WTC11 (cell line): ENCODE data around the gene CCS. TPM values are rescaled to one million over a fixed set of nuclear protein-coding genes. Genes with fewer than 3 reads are reported as not detected.
A peak's percentile ranks its signal among the peaks of the same experiment; 100 is the strongest.

Source experiments
- ATAC-seq: fragments of 200-7000 bp; cut with Tn5 transposase; 2 replicates; pipeline ENCODE4 v1.10.0; 2021; ENCODE audit warnings: mild to moderate bottlenecking, moderate library complexity
- CTCF ChIA-PET: fragments of 300-600 bp; sonication (Branson Sonifier 250); formaldehyde crosslinking; loops from one replicate; lab custom pipeline; 2021; ENCODE audit warnings: antibody characterized with exemption; lab: Charles Lee
- POLR2A ChIA-PET: fragments of 350-600 bp; sonication (Branson Sonifier 250); formaldehyde crosslinking; loops from one replicate; lab custom pipeline; 2021; ENCODE audit warnings: antibody characterized with exemption; lab: Charles Lee
- DNase-seq: peaks from one replicate; pipeline ENCODE4 v3.0.0; 2021; ENCODE audit warnings: low spot score
- H3K27ac Mint-ChIP-seq: 2 replicates; pipeline ENCODE4 v1.8.0; 2021; ENCODE audit warnings: mixed read lengths
- H3K27me3 Mint-ChIP-seq: 2 replicates; pipeline ENCODE4 v1.8.0; 2021; ENCODE audit warnings: low read depth, mild to moderate bottlenecking, moderate library complexity, mixed read lengths
- H3K36me3 Mint-ChIP-seq: 2 replicates; pipeline ENCODE4 v1.8.0; 2021; ENCODE audit warnings: mixed read lengths
- H3K4me1 Mint-ChIP-seq: 2 replicates; pipeline ENCODE4 v1.8.0; 2022; ENCODE audit warnings: mixed read lengths
- H3K4me3 Mint-ChIP-seq: 2 replicates; pipeline ENCODE4 v1.8.0; 2021; ENCODE audit warnings: mild to moderate bottlenecking, moderate library complexity, mixed read lengths
- H3K9me3 Mint-ChIP-seq: 2 replicates; pipeline ENCODE4 v1.8.0; 2021; ENCODE audit warnings: mixed read lengths
- ATF6 ChIP-seq: sonication (generic); formaldehyde crosslinking; IDR thresholded peaks from 2 replicates; pipeline ENCODE4 v1.8.1; 2023; ENCODE audit warnings: mild to moderate bottlenecking, missing genetic modification reagents
- CBFB ChIP-seq: sonication (generic); formaldehyde crosslinking; IDR thresholded peaks from 2 replicates; pipeline ENCODE4 v1.8.1; 2022; ENCODE audit warnings: mild to moderate bottlenecking, low read depth, missing genetic modification reagents
- E2F4 ChIP-seq: sonication (generic); formaldehyde crosslinking; IDR thresholded peaks from 2 replicates; pipeline ENCODE4 v1.8.1; 2022; ENCODE audit warnings: low read depth, mild to moderate bottlenecking, moderate library complexity, missing genetic modification reagents, borderline replicate concordance
- E2F5 ChIP-seq: sonication (generic); formaldehyde crosslinking; IDR thresholded peaks from 2 replicates; pipeline ENCODE4 v1.8.1; 2022; ENCODE audit warnings: mild to moderate bottlenecking, moderate library complexity, missing genetic modification reagents
- ERG ChIP-seq: fragments of 250-450 bp; sonication (Bioruptor Pico); IDR thresholded peaks from 2 replicates; pipeline ENCODE4 v1.8.0; 2021; ENCODE audit warnings: mild to moderate bottlenecking
- ESRRA ChIP-seq: sonication (generic); formaldehyde crosslinking; IDR thresholded peaks from 2 replicates; pipeline ENCODE4 v1.8.1; 2022; ENCODE audit warnings: mild to moderate bottlenecking, missing genetic modification reagents, borderline replicate concordance
- HMGXB4 ChIP-seq: sonication (generic); formaldehyde crosslinking; IDR thresholded peaks from 2 replicates; pipeline ENCODE4 v1.8.1; 2023; ENCODE audit warnings: mild to moderate bottlenecking, moderate library complexity, missing genetic modification reagents
- JAZF1 ChIP-seq: fragments of 250-450 bp; sonication (Bioruptor Pico); IDR thresholded peaks from 2 replicates; pipeline ENCODE4 v1.9.0; 2021; ENCODE audit warnings: moderate library complexity, mild to moderate bottlenecking, inconsistent platforms
- NFE2L1 ChIP-seq: sonication (generic); formaldehyde crosslinking; IDR thresholded peaks from 2 replicates; pipeline ENCODE4 v1.8.1; 2023; ENCODE audit warnings: missing genetic modification reagents
- NR1H2 ChIP-seq: sonication (generic); formaldehyde crosslinking; IDR thresholded peaks from 2 replicates; pipeline ENCODE4 v1.9.0; 2021; ENCODE audit warnings: mild to moderate bottlenecking, moderate library complexity, missing genetic modification reagents
- RELA ChIP-seq: sonication (generic); formaldehyde crosslinking; IDR thresholded peaks from 2 replicates; pipeline ENCODE4 v1.8.1; 2022; ENCODE audit warnings: missing genetic modification reagents, mild to moderate bottlenecking, borderline replicate concordance
- SMAD4 ChIP-seq: sonication (generic); formaldehyde crosslinking; IDR thresholded peaks from 2 replicates; pipeline ENCODE4 v1.8.0; 2022; ENCODE audit warnings: mild to moderate bottlenecking, missing genetic modification reagents
- TCF7 ChIP-seq: sonication (generic); formaldehyde crosslinking; IDR thresholded peaks from 2 replicates; pipeline ENCODE4 v1.8.0; 2022; ENCODE audit warnings: mild to moderate bottlenecking, low read depth, missing genetic modification reagents, moderate library complexity
- TEAD1 ChIP-seq: sonication (generic); formaldehyde crosslinking; IDR thresholded peaks from 2 replicates; pipeline ENCODE4 v1.8.0; 2022; ENCODE audit warnings: mild to moderate bottlenecking, missing genetic modification reagents
- TEAD4 ChIP-seq: sonication (generic); formaldehyde crosslinking; IDR thresholded peaks from 2 replicates; pipeline ENCODE4 v1.8.0; 2022; ENCODE audit warnings: mild to moderate bottlenecking, missing genetic modification reagents
- TP53 ChIP-seq: sonication (generic); formaldehyde crosslinking; IDR thresholded peaks from 2 replicates; pipeline ENCODE4 v1.8.1; 2023; ENCODE audit warnings: mild to moderate bottlenecking, missing genetic modification reagents
- USF1 ChIP-seq: sonication (generic); formaldehyde crosslinking; IDR thresholded peaks from 2 replicates; pipeline ENCODE4 v1.8.0; 2022; ENCODE audit warnings: mild to moderate bottlenecking, missing genetic modification reagents
- USF2 ChIP-seq: sonication (generic); formaldehyde crosslinking; IDR thresholded peaks from 2 replicates; pipeline ENCODE4 v1.8.1; 2023; ENCODE audit warnings: mild to moderate bottlenecking, missing genetic modification reagents, moderate library complexity
- ZNF121 ChIP-seq: sonication (generic); formaldehyde crosslinking; IDR thresholded peaks from 2 replicates; pipeline ENCODE4 v1.8.0; 2023; ENCODE audit warnings: missing genetic modification reagents
- ZNF232 ChIP-seq: sonication (generic); formaldehyde crosslinking; IDR thresholded peaks from 2 replicates; pipeline ENCODE4 v1.8.0; 2022; ENCODE audit warnings: mild to moderate bottlenecking, missing genetic modification reagents
- ZNF317 ChIP-seq: sonication (generic); formaldehyde crosslinking; IDR thresholded peaks from 2 replicates; pipeline ENCODE4 v1.8.1; 2023; ENCODE audit warnings: low read depth, mild to moderate bottlenecking, moderate library complexity, missing genetic modification reagents, borderline replicate concordance
- ZNF423 ChIP-seq: fragments of 250-450 bp; sonication (Bioruptor Pico); IDR thresholded peaks from 2 replicates; pipeline ENCODE4 v2.1.2; 2022; ENCODE audit warnings: mild to moderate bottlenecking, moderate library complexity
- ZNF671 ChIP-seq: fragments of 250-450 bp; sonication (Bioruptor Pico); IDR thresholded peaks from 2 replicates; pipeline ENCODE4 v1.8.0; 2021; ENCODE audit warnings: mild to moderate bottlenecking
- total RNA-seq: library from RNA; stranded (reverse); gene quantifications from 3 replicates; pipeline ENCODE4 v1.2.3, GENCODE V29; 2021
- TF ChIP-seq, protein P1 (sequence below): fragments of 250-450 bp; sonication (Bioruptor Pico); IDR thresholded peaks from 2 replicates; pipeline ENCODE4 v1.9.0; 2021; ENCODE audit warnings: moderate library complexity, mild to moderate bottlenecking, inconsistent platforms, borderline replicate concordance

CCS gene
- total RNA-seq, 1 experiment from 2014 or later: 35.9 TPM

GRCh38 chr11:66641834-66642233, 48.8 kb downstream of the CCS start:
- no peaks in the 10 kb centered on the region for H3K9me3 Mint-ChIP-seq
- H3K36me3 Mint-ChIP-seq: peaks cover 79% of the 10 kb centered on the region
- ATAC-seq: no peak
- CTCF ChIA-PET: no interaction called here
- no peak for DNase-seq
- TF ChIP-seq ZNF423 (CRISPR knock-in tag): no peak
- TF ChIP-seq ERG (CRISPR knock-in tag): no peak
- TF ChIP-seq SMAD4 (CRISPR knock-in tag): no peak
- H3K4me1 Mint-ChIP-seq: peaks cover 67% of the 10 kb centered on the region
- H3K4me3 Mint-ChIP-seq: peak overlapping the region; percentile 99
- POLR2A ChIA-PET: no interaction called here
- H3K27ac Mint-ChIP-seq: peak overlapping the region; percentile 18
- no peaks in the 10 kb centered on the region for H3K27me3 Mint-ChIP-seq

GRCh38 chr11:66643745-66644437, 50.9 kb downstream of the CCS start:
- POLR2A ChIA-PET: interaction anchor here (0.7 to 1.3 kb wide), 2 partner anchors 28 to 128 kb away, joined by 3 to 4 read pairs; partner anchors contain the start of gene RBM14
- peaks cover 55% of the 10 kb centered on the region for H3K4me1 Mint-ChIP-seq
- H3K4me3 Mint-ChIP-seq: peak overlapping the region; percentile 99
- CTCF ChIA-PET: interaction anchor here (2.2 kb wide), 1 partner anchor 51 kb away, joined by 5 read pairs; the partner anchor contains the start of genes CCDC87 and CCS
- no peak for TF ChIP-seq CBFB (CRISPR knock-in tag)
- no peak for TF ChIP-seq TCF7
- TF ChIP-seq NFE2L1: no peak
- TF ChIP-seq JAZF1 (CRISPR knock-in tag): no peak
- TF ChIP-seq USF2: no peak
- no peak for TF ChIP-seq ZNF232 (CRISPR knock-in tag)
- no peak for TF ChIP-seq RELA
- no peak for TF ChIP-seq TEAD4 (CRISPR knock-in tag)
- no peak for TF ChIP-seq ZNF423 (CRISPR knock-in tag)
- no peak for TF ChIP-seq ZNF121 (CRISPR knock-in tag)
- no peak for TF ChIP-seq ESRRA (CRISPR knock-in tag)
- TF ChIP-seq TP53 (CRISPR knock-in tag): no peak
- no peak for TF ChIP-seq USF1 (CRISPR knock-in tag)
- TF ChIP-seq E2F4 (CRISPR knock-in tag): no peak
- H3K9me3 Mint-ChIP-seq: no peaks in the 10 kb centered on the region
- ATAC-seq (no peak), DNase-seq (no peak)
- H3K27me3 Mint-ChIP-seq: no peaks in the 10 kb centered on the region
- peaks cover 91% of the 10 kb centered on the region for H3K36me3 Mint-ChIP-seq
- no peak overlapping the region for H3K27ac Mint-ChIP-seq

GRCh38 chr11:66646828-66647227, 53.8 kb downstream of the CCS start:
- Mint-ChIP-seq H3K27ac (no peak overlapping the region), H3K36me3 (peaks cover 87% of the 10 kb centered on the region), H3K4me3 (no peak overlapping the region), H3K9me3 (no peaks in the 10 kb centered on the region), H3K27me3 (no peaks in the 10 kb centered on the region), H3K4me1 (peaks cover 29% of the 10 kb centered on the region)
- ChIA-PET POLR2A (interaction anchor here (5.1 kb wide), 1 partner anchor 9 kb away, joined by 38 read pairs; the partner anchor contains the start of gene RBM4), CTCF (no interaction called here)
- DNase-seq (no peak), ATAC-seq (no peak)
- TF ChIP-seq, protein P1, sequence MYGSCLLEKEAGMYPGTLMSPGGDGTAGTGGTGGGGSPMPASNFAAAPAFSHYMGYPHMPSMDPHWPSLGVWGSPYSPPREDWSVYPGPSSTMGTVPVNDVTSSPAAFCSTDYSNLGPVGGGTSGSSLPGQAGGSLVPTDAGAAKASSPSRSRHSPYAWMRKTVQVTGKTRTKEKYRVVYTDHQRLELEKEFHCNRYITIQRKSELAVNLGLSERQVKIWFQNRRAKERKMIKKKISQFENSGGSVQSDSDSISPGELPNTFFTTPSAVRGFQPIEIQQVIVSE (CRISPR knock-in tag): no peak
- TF ChIP-seq TEAD1 (CRISPR knock-in tag): no peak
- no peak for TF ChIP-seq NR1H2 (CRISPR knock-in tag)
- no peak for TF ChIP-seq E2F5 (CRISPR knock-in tag)
- no peak for TF ChIP-seq ZNF671 (CRISPR knock-in tag)
- no peak for TF ChIP-seq ATF6
- TF ChIP-seq HMGXB4 (CRISPR knock-in tag): no peak
- TF ChIP-seq ZNF317: no peak
